Thymus (tissue), 11 donors: ENCODE data around the gene SYPL1. TPM values are rescaled to one million over a fixed set of nuclear protein-coding genes. Genes with fewer than 3 reads are reported as not detected.

Source experiments
- DNase-seq, 9 donors: peaks; one replicate each; pipeline ENCODE4 v3.0.0-alpha.2; 2013; ENCODE audit warnings: low spot score in 9 of 9, low read depth in 6 of 9, missing footprints in 1 of 9
- H3K27ac ChIP-seq, 2 donors: one replicate each; pipeline ENCODE4 v1.5.1; 2013; ENCODE audit warnings: control low read depth in 1 of 2, low read depth in 1 of 2, low read length in 1 of 2, mild to moderate bottlenecking in 1 of 2, moderate library complexity in 1 of 2
- H3K27me3 ChIP-seq, 2 donors: one replicate each; pipeline ENCODE4 v1.5.1; 2013; ENCODE audit warnings: low read length in 1 of 2; ENCODE audit not compliant: control insufficient read depth in 2 of 2, insufficient read depth in 1 of 2
- H3K36me3 ChIP-seq, 2 donors: one replicate each; pipeline ENCODE4 v1.5.1; 2013; ENCODE audit warnings: low read length in 1 of 2, mild to moderate bottlenecking in 1 of 2, moderate library complexity in 1 of 2; ENCODE audit not compliant: control insufficient read depth in 2 of 2, insufficient read depth in 2 of 2
- H3K4me1 ChIP-seq, 2 donors: one replicate each; pipeline ENCODE4 v1.5.1; 2013; ENCODE audit warnings: low read length in 2 of 2; ENCODE audit not compliant: control insufficient read depth in 2 of 2, insufficient read depth in 2 of 2
- H3K4me3 ChIP-seq, 2 donors: one replicate each; pipeline ENCODE4 v1.5.1; 2013; ENCODE audit warnings: low read length in 2 of 2, control low read depth in 1 of 2, mild to moderate bottlenecking in 1 of 2
- H3K9me3 ChIP-seq, 2 donors: one replicate each; pipeline ENCODE4 v1.5.1; 2013; ENCODE audit warnings: low read length in 1 of 2, mild to moderate bottlenecking in 1 of 2; ENCODE audit not compliant: control insufficient read depth in 2 of 2, insufficient read depth in 1 of 2
- WGBS: extraction: QIAGEN DNeasy Blood & Tissue Kit; methylation state at CpG from one replicate; pipeline ENCODE4 v1.1.7; 2013; 5-methylcytosine and 5-hydroxymethylcytosine counted together
- polyA plus RNA-seq: library from polyadenylated mRNA; stranded (reverse); fragments of 200-250 nt; gene quantifications from one replicate; pipeline ENCODE4 v1.2.3, GENCODE V29; 2013
- total RNA-seq: library from RNA; stranded (reverse); fragments of 120-200 nt; gene quantifications from one replicate; pipeline ENCODE4 v1.2.4, GENCODE V29; 2013
- donor health status: healthy.

SYPL1 gene
- total and polyA plus RNA-seq, 2 donors: 22.4 to 77.0 TPM

GRCh38 chr7:106047184-106047583 lies 64.9 kb downstream of the SYPL1 start:
- DNase-seq: no peak
- no peaks in the 10 kb centered on the region for H3K9me3 ChIP-seq
- H3K4me3 ChIP-seq: no peak overlapping the region
- no peaks in the 10 kb centered on the region for H3K36me3 ChIP-seq
- H3K27me3 ChIP-seq: peaks cover 0 to 10% of the 10 kb centered on the region in 2 donors
- no peak overlapping the region for H3K27ac ChIP-seq
- 96% methylated on average over 5 of the region's 5 CpGs for WGBS
- H3K4me1 ChIP-seq: peaks cover 0 to 8% of the 10 kb centered on the region in 2 donors

- H3K4me1 ChIP-seq: peaks cover 0 to 19% of the 10 kb centered on the region in 2 donors
- DNase-seq: no peak
Observed at GRCh38 chr7:106045586-106045985, 66.5 kb downstream of the SYPL1 start.

GRCh38 chr7:106045139-106045538 lies 67.0 kb downstream of the SYPL1 start:
- peaks cover 0 to 14% of the 10 kb centered on the region in 2 donors for H3K27me3 ChIP-seq
- no peak overlapping the region for H3K4me3 ChIP-seq
- H3K27ac ChIP-seq: no peak overlapping the region
- 97% methylated on average over 2 of the region's 2 CpGs for WGBS
- no peaks in the 10 kb centered on the region for H3K9me3 ChIP-seq
- peaks cover 0 to 20% of the 10 kb centered on the region in 2 donors for H3K4me1 ChIP-seq
- H3K36me3 ChIP-seq: no peaks in the 10 kb centered on the region
- DNase-seq: no peak

More at GRCh38 chr7:106045586-106045985, 66.5 kb downstream of the SYPL1 start:
- no peaks in the 10 kb centered on the region for H3K9me3 ChIP-seq
- H3K27ac ChIP-seq: no peak overlapping the region
- peaks cover 0 to 14% of the 10 kb centered on the region in 2 donors for H3K27me3 ChIP-seq
- 95% methylated on average over 1 of the region's 1 CpG for WGBS
- no peaks in the 10 kb centered on the region for H3K36me3 ChIP-seq
- no peak overlapping the region for H3K4me3 ChIP-seq

- 96% methylated on average over 4 of the region's 4 CpGs for WGBS
- Histone ChIP-seq H3K27me3 (peaks cover 0 to 16% of the 10 kb centered on the region in 2 donors), H3K4me1 (peaks cover 0 to 20% of the 10 kb centered on the region in 2 donors), H3K36me3 (no peaks in the 10 kb centered on the region), H3K9me3 (no peaks in the 10 kb centered on the region), H3K4me3 (no peak overlapping the region), H3K27ac (no peak overlapping the region)
- DNase-seq: no peak
Observed at GRCh38 chr7:106042196-106042611, 69.9 kb downstream of the SYPL1 start.

GRCh38 chr7:106041140-106041717 lies 70.9 kb downstream of the SYPL1 start:
- DNase-seq: no peak
- peaks cover 0 to 20% of the 10 kb centered on the region in 2 donors for H3K4me1 ChIP-seq
- no peak overlapping the region for H3K4me3 ChIP-seq
- no peaks in the 10 kb centered on the region for H3K9me3 ChIP-seq
- H3K36me3 ChIP-seq: no peaks in the 10 kb centered on the region
- peaks cover 0 to 14% of the 10 kb centered on the region in 2 donors for H3K27me3 ChIP-seq
- no peak overlapping the region for H3K27ac ChIP-seq
- 54% methylated on average over 6 of the region's 6 CpGs for WGBS

Other genes with a start within 250 kb of the SYPL1 start
- 7.2 TPM for gene ATXN7L1, start 235.7 kb downstream of the SYPL1 start, total RNA-seq
- gene ATXN7L1, start 235.7 kb downstream of the SYPL1 start, polyA plus RNA-seq: 7.8 TPM
- 2.2 TPM for gene CDHR3, start 149.0 kb downstream of the SYPL1 start, total RNA-seq
- gene CDHR3, start 149.0 kb downstream of the SYPL1 start, polyA plus RNA-seq: 2.2 TPM
- 40.6 TPM for gene NAMPT, start 172.7 kb upstream of the SYPL1 start, total RNA-seq
- 79.3 TPM for gene NAMPT, start 172.7 kb upstream of the SYPL1 start, polyA plus RNA-seq